Fibroblast of villous mesenchyme (primary cell): ENCODE measurements around the gene ECT2. TPM values are rescaled to one million over a fixed set of nuclear protein-coding genes. Genes with fewer than 3 reads are reported as not detected.
"Not testable (repeated sequence)": the region's sequence is repeated elsewhere in the genome, so short reads cannot be mapped to it uniquely, and the experiment has no call there.

Experiments
- DNase-seq: peaks from one replicate; pipeline ENCODE4 v3.0.0-alpha.2; 2010; ENCODE audit warnings: low read depth
- H3K4me3 ChIP-seq: 2 replicates; pipeline ENCODE4 v1.5.1; 2011; ENCODE audit warnings: low read depth, mild to moderate bottlenecking, low read length
- CTCF ChIP-seq: IDR thresholded peaks from 2 replicates; pipeline ENCODE4 v1.5.1; 2012; ENCODE audit warnings: low read depth, mild to moderate bottlenecking, low read length; ENCODE audit not compliant: insufficient read depth
- total RNA-seq: library from RNA; depleted of rRNA; stranded (reverse); fragments of >200 nt; gene quantifications from 2 replicates; pipeline ENCODE4 v1.2.3, GENCODE V29; 2012

Gene ECT2
- 36.1 and 73.4 TPM in 2 replicates for total RNA-seq

- peak; percentile 64 for TF ChIP-seq CTCF
- peak; percentile 100 for DNase-seq
- H3K4me3 ChIP-seq = peak within 1 kb of the TSS; percentile 97
Observed at GRCh38 chr3:172750368-172751174, at the start of gene ECT2. TSS of gene ECT2 (plus strand) at chr3:172750726. CDS start at chr3:172754531, 3,805 bp downstream.

- no peak overlapping the region for H3K4me3 ChIP-seq
- TF ChIP-seq CTCF = no peak
- no peak for DNase-seq
Observed at GRCh38 chr3:172700936-172701455, 49.5 kb upstream of the ECT2 start.

GRCh38 chr3:172701751-172702150 is 48.8 kb upstream of the ECT2 start:
- TF ChIP-seq CTCF = no peak
- no peak overlapping the region for H3K4me3 ChIP-seq
- DNase-seq = no peak

- no peak for TF ChIP-seq CTCF
- H3K4me3 ChIP-seq = no peak overlapping the region
- DNase-seq = no peak
Observed at GRCh38 chr3:172702256-172702655, 48.3 kb upstream of the ECT2 start.

- not testable (repeated sequence) for H3K4me3 ChIP-seq
Observed at GRCh38 chr3:172702731-172703130, 47.8 kb upstream of the ECT2 start.

GRCh38 chr3:172704001-172704400 is 46.5 kb upstream of the ECT2 start:
- H3K4me3 ChIP-seq = no peak overlapping the region
- DNase-seq = no peak
- TF ChIP-seq CTCF = no peak

More at GRCh38 chr3:172702731-172703130, 47.8 kb upstream of the ECT2 start:
- DNase-seq = not testable (repeated sequence)

GRCh38 chr3:172705170-172705569 is 45.4 kb upstream of the ECT2 start:
- no peak for DNase-seq
- TF ChIP-seq CTCF = no peak
- no peak overlapping the region for H3K4me3 ChIP-seq
